BLaER1 treated with 17β-estradiol and CSF1 and Interleukin-3, amounts not matched to agents 10 nM and 100 nM (cell line): Measurements from ENCODE around the gene HSD3B2.

Experiments used
- H3K27ac ChIP-seq, 11 experiments: shearing (Covaris generic); formaldehyde crosslinking; 2 replicates each; pipeline ENCODE4 v1.8.1; 2022
- H3K27me3 ChIP-seq, 11 experiments: shearing (Covaris generic); formaldehyde crosslinking; 2 replicates each; pipeline ENCODE4 v1.8.1; 2022
- H3K36me3 ChIP-seq, 11 experiments: shearing (Covaris generic); formaldehyde crosslinking; 2 replicates each; pipeline ENCODE4 v1.8.1; 2022
- H3K4me1 ChIP-seq, 10 experiments: shearing (Covaris generic); formaldehyde crosslinking; 2 replicates each; pipeline ENCODE4 v1.8.1; 2022
- H3K4me2 ChIP-seq, 11 experiments: shearing (Covaris generic); formaldehyde crosslinking; 2 replicates each; pipeline ENCODE4 v1.8.1; 2022
- H3K4me3 ChIP-seq, 10 experiments: shearing (Covaris generic); formaldehyde crosslinking; 2 replicates each; pipeline ENCODE4 v1.8.1; 2022
- H3K9ac ChIP-seq, 11 experiments: shearing (Covaris generic); formaldehyde crosslinking; 2 replicates each; pipeline ENCODE4 v1.8.1; 2022
- H3K9me3 ChIP-seq, 11 experiments: shearing (Covaris generic); formaldehyde crosslinking; replicated peaks in 1 of 11; 2 replicates each; pipeline ENCODE4 v1.8.1; 2022
- H4K20me1 ChIP-seq, 11 experiments: shearing (Covaris generic); formaldehyde crosslinking; 2 replicates each; pipeline ENCODE4 v1.8.1; 2022
- Cebpa-rat ChIP-seq, 11 experiments: shearing (Covaris generic); IDR thresholded peaks; 2 replicates each; pipeline ENCODE4 v1.8.1; 2022

Gene HSD3B2

DNA sequence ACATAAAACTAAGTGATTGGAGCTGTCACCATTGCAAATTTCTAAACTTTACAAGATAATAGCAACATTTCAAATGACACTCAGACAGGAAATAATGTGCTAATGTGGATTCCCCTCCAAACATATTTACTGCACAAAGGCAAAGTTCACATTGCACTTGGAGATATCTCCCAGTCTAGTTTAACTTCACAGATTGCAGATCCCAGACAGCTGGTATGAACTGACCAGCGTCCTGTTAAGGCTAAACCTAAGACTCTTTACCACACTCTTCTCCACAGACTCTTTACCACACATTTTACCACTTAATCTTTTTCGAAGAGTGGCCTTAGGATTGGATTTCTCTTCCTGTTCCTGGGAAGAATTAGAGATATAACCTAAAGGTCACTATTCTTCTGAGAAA, 51.5 kb downstream of the HSD3B2 start:
- TF ChIP-seq Cebpa-rat (IDR thresholded peaks at IDR 0.05) = no peak
- Histone ChIP-seq H3K4me1 (peaks cover 0 to 11% (median 0%) of the 10 kb centered on the region in 10 experiments; a peak in 7 of 20 replicates), H3K36me3 (no peaks in the 10 kb centered on the region), H3K9me3 (peaks cover 0 to 10% (median 4%) of the 10 kb centered on the region in 11 experiments; a peak in 7 of 22 replicates), H3K27me3 (no peaks in the 10 kb centered on the region), H3K4me2 (no peak overlapping the region), H3K27ac (no peak overlapping the region), H3K9ac (no peak overlapping the region), H4K20me1 (no peaks in the 10 kb centered on the region), H3K4me3 (no peak overlapping the region)

DNA sequence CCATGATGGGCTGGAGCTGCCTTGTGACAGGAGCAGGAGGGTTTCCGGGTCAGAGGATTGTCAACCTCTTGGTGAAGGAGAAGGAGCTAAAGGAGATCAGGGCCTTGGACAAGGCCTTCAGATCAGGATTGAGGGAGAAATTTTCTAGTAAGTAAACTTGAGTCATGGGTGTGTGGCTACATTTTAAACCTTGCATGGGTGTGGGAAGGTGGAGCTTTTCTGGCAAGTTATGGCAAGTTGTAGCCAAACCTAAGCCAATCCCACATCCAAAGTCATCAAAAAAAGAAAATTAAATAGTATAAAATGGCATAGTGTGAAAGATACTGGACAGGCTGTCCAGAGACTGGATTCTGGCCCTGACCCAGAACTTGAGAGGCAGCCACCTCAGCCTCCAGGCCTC, 52.3 kb downstream of the HSD3B2 start:
- no peak overlapping the region for H3K4me2 ChIP-seq
- TF ChIP-seq Cebpa-rat (IDR thresholded peaks at IDR 0.05) = no peak
- H3K9me3 ChIP-seq = peaks cover 0 to 7% (median 3%) of the 10 kb centered on the region in 11 experiments; a peak in 6 of 22 replicates
- no peaks in the 10 kb centered on the region for H4K20me1 ChIP-seq
- H3K27me3 ChIP-seq = no peaks in the 10 kb centered on the region
- peaks cover 0 to 11% (median 0%) of the 10 kb centered on the region in 10 experiments; a peak in 7 of 20 replicates for H3K4me1 ChIP-seq
- no peak overlapping the region for H3K27ac ChIP-seq
- H3K36me3 ChIP-seq = no peaks in the 10 kb centered on the region
- no peak overlapping the region for H3K9ac ChIP-seq
- H3K4me3 ChIP-seq = no peak overlapping the region

DNA sequence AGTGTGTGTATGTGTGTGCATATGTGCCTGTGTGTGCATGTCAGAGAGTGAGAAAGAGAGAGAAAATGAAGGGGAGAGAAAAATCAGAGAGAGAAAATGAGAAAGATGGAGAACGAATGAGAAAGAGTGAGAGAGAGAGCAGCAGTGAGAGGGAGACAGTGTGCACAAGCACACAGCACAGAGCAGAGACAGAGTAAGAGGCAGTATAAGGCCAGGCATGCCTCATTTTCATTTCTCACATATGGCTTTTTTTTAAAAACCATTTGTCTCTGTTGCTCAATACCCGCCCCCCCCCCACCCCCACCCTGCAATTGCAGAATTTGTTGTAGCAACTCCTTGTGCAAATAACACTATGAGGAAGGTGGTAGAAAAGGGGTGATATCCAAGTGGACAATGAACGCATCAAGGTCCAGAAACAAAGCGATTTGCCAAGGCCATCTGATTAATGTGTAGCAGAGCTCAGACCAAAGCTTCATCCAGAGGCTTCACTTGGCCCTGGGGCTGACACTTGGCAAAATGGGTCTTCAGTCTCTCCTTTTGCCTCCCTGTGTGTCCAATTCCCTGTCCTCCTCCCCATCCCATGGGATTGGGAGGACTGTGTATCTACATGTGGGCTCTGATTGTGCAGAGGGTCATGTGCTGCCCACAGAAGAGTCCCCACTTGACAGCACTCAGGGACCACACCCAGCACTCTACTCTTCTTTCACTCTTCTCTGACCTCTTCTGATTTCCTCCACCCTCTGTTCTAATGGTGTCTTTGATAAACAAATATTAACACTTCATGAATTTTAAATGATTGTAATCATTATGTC, 53.1 kb downstream of the HSD3B2 start:
- H3K4me1 ChIP-seq = peaks cover 0 to 11% (median 0%) of the 10 kb centered on the region in 10 experiments; a peak in 7 of 20 replicates
- no peaks in the 10 kb centered on the region for H3K36me3 ChIP-seq
- no peak overlapping the region for H3K4me3 ChIP-seq
- H4K20me1 ChIP-seq = no peaks in the 10 kb centered on the region
- no peak overlapping the region for H3K4me2 ChIP-seq
- TF ChIP-seq Cebpa-rat (IDR thresholded peaks at IDR 0.05) = no peak
- no peaks in the 10 kb centered on the region for H3K27me3 ChIP-seq
- no peak overlapping the region for H3K27ac ChIP-seq
- peaks cover 0 to 4% (median 0%) of the 10 kb centered on the region in 11 experiments; a peak in 1 of 22 replicates for H3K9me3 ChIP-seq
- H3K9ac ChIP-seq = no peak overlapping the region

DNA sequence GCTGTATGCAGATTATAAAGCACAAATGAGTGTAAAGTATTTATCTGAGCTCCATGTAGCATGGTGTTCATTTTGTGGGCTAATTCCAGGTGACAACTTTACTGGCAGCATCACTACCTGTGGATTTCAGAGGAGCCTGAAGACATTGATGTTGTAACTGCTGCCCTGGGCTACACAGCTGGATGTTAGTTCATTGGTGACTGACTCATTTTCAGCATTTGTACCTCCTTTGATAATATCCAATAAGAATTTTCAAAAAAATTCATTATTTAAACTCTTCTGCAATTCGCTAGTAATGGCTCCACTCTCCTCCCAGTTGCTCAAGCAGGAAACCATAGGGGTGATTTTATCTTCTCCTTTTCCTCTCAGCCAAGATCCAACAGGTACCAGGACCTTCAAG, 54.8 kb downstream of the HSD3B2 start:
- no peaks in the 10 kb centered on the region for H3K36me3 ChIP-seq
- no peak overlapping the region for H3K4me3 ChIP-seq

DNA sequence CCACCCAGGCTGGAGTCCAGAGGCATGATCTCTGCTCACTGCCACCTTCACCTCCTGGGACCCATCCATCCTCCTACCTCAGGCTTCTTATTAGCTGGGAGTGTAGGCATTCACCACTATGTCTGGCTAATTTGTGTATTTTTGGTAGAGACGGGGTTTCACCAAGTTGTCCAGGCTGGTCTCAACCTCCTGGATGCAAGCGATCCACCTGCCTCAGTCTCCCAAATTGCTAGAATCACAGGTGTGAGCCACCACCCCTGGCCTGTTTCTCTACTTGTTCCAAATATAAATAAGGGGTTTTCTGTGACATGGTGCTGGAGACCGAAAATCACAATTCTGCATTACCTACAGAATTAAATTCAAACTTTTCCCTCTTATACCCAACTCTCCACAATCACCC, 55.4 kb downstream of the HSD3B2 start:
- TF ChIP-seq Cebpa-rat (IDR thresholded peaks at IDR 0.05) = no peak
- Histone ChIP-seq H3K9ac (no peak overlapping the region), H3K36me3 (no peaks in the 10 kb centered on the region), H3K4me1 (no peaks in the 10 kb centered on the region), H3K27me3 (no peaks in the 10 kb centered on the region), H3K27ac (no peak overlapping the region), H3K4me3 (no peak overlapping the region), H3K4me2 (no peak overlapping the region), H3K9me3 (no peaks in the 10 kb centered on the region), H4K20me1 (no peaks in the 10 kb centered on the region)

More for the DNA sequence above, 54.8 kb downstream of the HSD3B2 start:
- Histone ChIP-seq H3K9me3 (peaks cover 0 to under 1% (median 0%) of the 10 kb centered on the region in 11 experiments; a peak in 1 of 22 replicates), H3K27ac (no peak overlapping the region), H3K27me3 (no peaks in the 10 kb centered on the region), H3K4me1 (no peaks in the 10 kb centered on the region), H3K9ac (no peak overlapping the region), H3K4me2 (no peak overlapping the region), H4K20me1 (no peaks in the 10 kb centered on the region)
- no peak for TF ChIP-seq Cebpa-rat (IDR thresholded peaks at IDR 0.05)

DNA sequence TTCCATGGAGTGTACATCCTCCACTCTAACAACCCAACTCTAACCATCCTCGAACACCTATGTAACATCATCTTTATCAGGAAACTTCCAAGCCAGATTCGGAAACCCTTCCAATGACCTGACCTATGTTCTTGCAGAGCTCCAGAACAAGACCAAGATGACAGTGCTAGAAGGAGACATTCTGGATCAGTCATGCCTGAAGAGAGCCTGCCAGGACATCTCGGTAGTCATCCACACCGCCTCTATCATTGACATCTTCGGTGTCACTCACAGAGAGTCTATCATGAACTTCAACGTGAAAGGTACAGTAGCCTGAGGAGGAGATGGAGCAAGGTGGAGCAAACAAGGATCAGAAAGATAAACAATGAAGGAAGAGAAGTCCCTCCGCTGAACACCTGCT, 56.0 kb downstream of the HSD3B2 start:
- H3K36me3 ChIP-seq = no peaks in the 10 kb centered on the region
- TF ChIP-seq Cebpa-rat (IDR thresholded peaks at IDR 0.05) = no peak
- no peak overlapping the region for H3K9ac ChIP-seq

DNA sequence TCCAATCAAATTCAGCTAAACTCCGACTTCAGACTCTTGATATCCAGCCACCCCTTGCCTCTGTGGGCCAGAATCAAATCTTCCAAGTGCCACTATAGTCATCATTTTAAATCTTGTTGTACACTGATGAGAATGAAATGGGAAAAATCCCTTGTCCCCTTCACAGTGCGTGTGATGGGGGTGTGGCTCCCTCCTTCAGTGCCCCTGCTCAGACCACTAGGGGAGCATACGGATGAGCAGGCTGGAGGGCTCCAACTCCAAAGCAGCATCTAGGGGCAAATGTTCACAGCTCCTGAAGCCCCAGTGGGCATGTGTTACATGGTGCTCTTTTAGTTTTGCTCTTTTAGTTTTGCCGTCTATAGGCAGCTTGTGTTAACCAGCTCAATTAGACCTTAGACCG, 56.6 kb downstream of the HSD3B2 start:
- TF ChIP-seq Cebpa-rat (IDR thresholded peaks at IDR 0.05) = no peak

More for the DNA sequence above, 56.0 kb downstream of the HSD3B2 start:
- Histone ChIP-seq H3K4me2 (no peak overlapping the region), H3K4me1 (no peaks in the 10 kb centered on the region), H3K27ac (no peak overlapping the region), H4K20me1 (no peaks in the 10 kb centered on the region), H3K27me3 (no peaks in the 10 kb centered on the region), H3K9me3 (no peaks in the 10 kb centered on the region), H3K4me3 (no peak overlapping the region)

DNA sequence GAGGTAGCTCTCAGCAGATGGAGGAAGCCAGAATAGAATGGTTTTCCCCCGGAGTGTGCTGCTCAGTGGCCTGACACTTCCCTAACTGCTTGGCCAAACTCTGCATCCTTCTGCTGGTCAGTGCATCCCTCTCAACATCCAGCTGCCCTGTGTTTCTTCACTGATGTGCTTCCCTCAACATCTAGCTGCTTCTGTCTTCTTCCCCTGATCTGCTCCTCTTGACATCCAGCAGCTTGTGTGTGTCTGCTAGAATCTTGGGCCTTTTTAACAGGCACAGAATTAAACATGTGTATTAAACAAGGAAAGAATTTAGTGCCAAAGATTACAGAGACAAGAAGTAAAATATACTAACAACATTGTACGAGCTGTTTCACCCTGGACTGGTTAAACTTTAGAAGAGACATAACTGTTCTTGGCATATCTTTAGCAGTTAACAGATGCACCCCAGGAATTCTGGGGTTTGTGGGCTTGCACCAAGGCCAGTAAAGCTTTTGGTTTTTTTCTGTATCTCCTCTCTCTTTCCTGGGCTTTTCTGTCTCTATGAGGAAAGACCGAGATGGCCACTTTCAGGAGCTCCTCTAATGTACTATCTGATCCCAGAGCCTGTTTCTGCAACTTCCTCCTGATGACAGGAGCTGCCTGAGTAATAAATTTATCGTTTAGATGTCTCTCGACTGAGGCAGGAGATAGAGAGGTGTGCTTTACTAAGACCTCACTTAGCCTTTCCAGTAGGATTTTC, 57.3 kb downstream of the HSD3B2 start:
- Histone ChIP-seq H3K9ac (no peak overlapping the region), H3K4me1 (no peaks in the 10 kb centered on the region), H3K27me3 (no peaks in the 10 kb centered on the region), H3K4me3 (no peak overlapping the region), H3K27ac (no peak overlapping the region), H4K20me1 (no peaks in the 10 kb centered on the region), H3K36me3 (no peaks in the 10 kb centered on the region), H3K9me3 (no peaks in the 10 kb centered on the region), H3K4me2 (no peak overlapping the region)
- TF ChIP-seq Cebpa-rat (IDR thresholded peaks at IDR 0.05) = no peak

More for the DNA sequence above, 56.6 kb downstream of the HSD3B2 start:
- H3K4me2 ChIP-seq = no peak overlapping the region
- no peaks in the 10 kb centered on the region for H3K36me3 ChIP-seq
- no peaks in the 10 kb centered on the region for H4K20me1 ChIP-seq
- H3K9me3 ChIP-seq = no peaks in the 10 kb centered on the region
- no peak overlapping the region for H3K4me3 ChIP-seq
- no peak overlapping the region for H3K9ac ChIP-seq
- H3K4me1 ChIP-seq = no peaks in the 10 kb centered on the region
- H3K27ac ChIP-seq = no peak overlapping the region
- H3K27me3 ChIP-seq = no peaks in the 10 kb centered on the region
